IMR-90 (cell line): ENCODE data around the gene SNTN. TPM values are rescaled to one million over a fixed set of nuclear protein-coding genes. Genes with fewer than 3 reads are reported as not detected.

Experiments used
- ATAC-seq: fragments of 200-7000 bp; cut with Tn5 transposase; 2 replicates; pipeline ENCODE4 v1.9.1; 2020; ENCODE audit warnings: low read depth, mild to moderate bottlenecking, moderate library complexity
- BruUV-seq: library from RNA; stranded (reverse); fragments of 400-500 nt; replicated peaks from 2 replicates; lab custom pipeline; 2021; lab: Mats Ljungman, UMichigan
- CTCF ChIA-PET: fragments of 300-600 bp; formaldehyde crosslinking; extraction: SDS; loops from one replicate; lab custom pipeline; 2021; ENCODE audit warnings: antibody characterized with exemption; lab: Yijun Ruan, JAX
- POLR2A ChIA-PET: fragments of 300-600 bp; sonication (Branson Sonifier 250); formaldehyde crosslinking; loops from one replicate; lab custom pipeline; 2022; ENCODE audit warnings: antibody characterized with exemption; ENCODE audit not compliant: unreplicated experiment; lab: Charles Lee
- DNase-seq: peaks from one replicate; pipeline ENCODE4 v3.0.0; 2013
- H2AFZ ChIP-seq: replicated peaks from 2 replicates; pipeline ENCODE3; 2013; ENCODE audit warnings: low read length, mild to moderate bottlenecking; ENCODE audit not compliant: poor library complexity
- H2AK5ac ChIP-seq: 2 replicates; pipeline ENCODE4 v1.6.1; 2013; ENCODE audit warnings: low read depth, low read length, inconsistent platforms
- H2AK9ac ChIP-seq: replicated peaks from 2 replicates; pipeline ENCODE3; 2013; ENCODE audit warnings: mild to moderate bottlenecking, low read depth, low read length, moderate library complexity; ENCODE audit not compliant: poor library complexity
- H2BK120ac ChIP-seq: 2 replicates; pipeline ENCODE4 v1.6.1; 2013; ENCODE audit warnings: low read depth, low read length, inconsistent platforms
- H2BK15ac ChIP-seq: 3 replicates; pipeline ENCODE4 v1.6.1; 2013; ENCODE audit warnings: low read depth, low read length, inconsistent platforms
- H2BK20ac ChIP-seq: 2 replicates; pipeline ENCODE4 v1.6.1; 2013; ENCODE audit warnings: low read depth, mild to moderate bottlenecking, inconsistent platforms, low read length, moderate library complexity
- H2BK5ac ChIP-seq: 2 replicates; pipeline ENCODE4 v1.6.1; 2013; ENCODE audit warnings: mild to moderate bottlenecking, low read depth, low read length, inconsistent platforms; ENCODE audit not compliant: poor library complexity, severe bottlenecking
- H3K14ac ChIP-seq: replicated peaks from 2 replicates; pipeline ENCODE4 v1.6.1; 2013; ENCODE audit warnings: low read depth, low read length, inconsistent platforms
- H3K18ac ChIP-seq: 2 replicates; pipeline ENCODE4 v1.6.1; 2013; ENCODE audit warnings: low read depth, low read length, control low read depth
- H3K23ac ChIP-seq: 2 replicates; pipeline ENCODE4 v1.6.1; 2013; ENCODE audit warnings: low read depth, low read length, inconsistent platforms
- H3K27ac ChIP-seq: 2 replicates; pipeline ENCODE4 v1.5.1; 2013; ENCODE audit warnings: mild to moderate bottlenecking, control low read depth, low read length; ENCODE audit not compliant: insufficient read depth
- H3K27me3 ChIP-seq: 2 replicates; pipeline ENCODE4 v1.6.1; 2013; ENCODE audit warnings: low read length; ENCODE audit not compliant: control insufficient read depth, insufficient read depth
- H3K36me3 ChIP-seq: 2 replicates; pipeline ENCODE4 v1.6.1; 2013; ENCODE audit warnings: low read length, mixed read lengths; ENCODE audit not compliant: control insufficient read depth, insufficient read depth
- H3K4ac ChIP-seq: 2 replicates; pipeline ENCODE4 v1.6.1; 2013; ENCODE audit warnings: low read depth, low read length, inconsistent platforms
- H3K4me1 ChIP-seq: 2 replicates; pipeline ENCODE4 v1.6.1; 2013; ENCODE audit warnings: low read length, mixed read lengths; ENCODE audit not compliant: control insufficient read depth, insufficient read depth
- H3K4me2 ChIP-seq: 2 replicates; pipeline ENCODE4 v1.6.1; 2013; ENCODE audit warnings: low read depth, mild to moderate bottlenecking, control low read depth, low read length, moderate library complexity
- H3K4me3 ChIP-seq: 2 replicates; pipeline ENCODE4 v1.5.1; 2013; ENCODE audit warnings: low read depth, mild to moderate bottlenecking, control low read depth, low read length, moderate library complexity; ENCODE audit not compliant: insufficient read depth
- H3K56ac ChIP-seq: 2 replicates; pipeline ENCODE4 v1.6.1; 2013; ENCODE audit warnings: low read length, inconsistent platforms; ENCODE audit not compliant: insufficient read depth; ENCODE audit errors: extremely low read depth
- H3K79me1 ChIP-seq, 2 experiments: 2 replicates each; pipeline ENCODE4 v1.6.1; 2013; ENCODE audit warnings: low read length in 2 of 2, inconsistent platforms in 1 of 2, low read depth in 1 of 2
- H3K9ac ChIP-seq: 2 replicates; pipeline ENCODE4 v1.6.1; 2013; ENCODE audit warnings: low read depth, low read length, control low read depth
- H3K9me1 ChIP-seq: 2 replicates; pipeline ENCODE4 v1.6.1; 2013; ENCODE audit warnings: low read length, inconsistent platforms; ENCODE audit not compliant: insufficient read depth
- H3K9me3 ChIP-seq: 2 replicates; pipeline ENCODE4 v1.6.1; 2013; ENCODE audit warnings: low read length; ENCODE audit not compliant: control insufficient read depth, insufficient read depth
- H4K20me1 ChIP-seq: 2 replicates; pipeline ENCODE4 v1.6.1; 2013; ENCODE audit warnings: low read length, inconsistent platforms; ENCODE audit not compliant: insufficient read depth
- H4K5ac ChIP-seq: 2 replicates; pipeline ENCODE4 v1.6.1; 2013; ENCODE audit warnings: mild to moderate bottlenecking, low read depth, low read length, control low read depth
- H4K8ac ChIP-seq, 2 experiments: 2 replicates each; pipeline ENCODE4 v1.6.1; 2013; ENCODE audit warnings: low read depth in 2 of 2, low read length in 2 of 2, control low read depth in 1 of 2, inconsistent platforms in 1 of 2
- H4K91ac ChIP-seq: 2 replicates; pipeline ENCODE4 v1.6.1; 2013; ENCODE audit warnings: low read depth, low read length, inconsistent platforms; ENCODE audit not compliant: insufficient read depth
- MXI1 ChIP-seq: IDR thresholded peaks from 2 replicates; pipeline ENCODE4 v1.6.1; 2012; ENCODE audit warnings: low read depth, mild to moderate bottlenecking, low read length, moderate library complexity, borderline replicate concordance
- POLR2A ChIP-seq: IDR thresholded peaks from 2 replicates; pipeline ENCODE4 v1.6.1; 2012; ENCODE audit warnings: mild to moderate bottlenecking, low read depth, low read length
- RCOR1 ChIP-seq: IDR thresholded peaks from 2 replicates; pipeline ENCODE4 v1.6.1; 2012; ENCODE audit warnings: mild to moderate bottlenecking, low read length, improper control_type of control experiment; ENCODE audit not compliant: insufficient replicate concordance
- SMC3 ChIP-seq: fragments of 150-350 bp; IDR thresholded peaks from 2 replicates; pipeline ENCODE4 v1.6.1; 2016; ENCODE audit warnings: low read depth, mild to moderate bottlenecking, antibody characterized with exemption, low read length, moderate library complexity
- WGBS, 2 experiments: methylation state at CpG; one replicate each; pipeline versions ENCODE4 v1.1.5 to v1.1.7; 2013; ENCODE audit warnings: missing lambda C conversion rate in 2 of 2; ENCODE audit not compliant: insufficient read length in 1 of 2; ENCODE audit errors: extremely low coverage in 2 of 2; 5-methylcytosine and 5-hydroxymethylcytosine counted together
- dilution Hi-C: fragments of 300-500 bp; cut with HindIII; formaldehyde crosslinking; loops from one replicate; pipeline ENCODE4 v1.14.3; 2018; ENCODE audit warnings: low sequenced_read_pairs; ENCODE audit not compliant: unreplicated experiment
- in situ Hi-C: fragments of 300-500 bp; cut with MboI; formaldehyde crosslinking; loops from 3 replicates; pipeline ENCODE4 v1.14.3; 2019; ENCODE audit warnings: low sequenced_read_pairs, inconsistent platforms, mixed read lengths
- intact Hi-C: fragments of 100-400 bp; cut with micrococcal nuclease; formaldehyde crosslinking; loops from 2 replicates; pipeline ENCODE4 v1.10.0; 2022
- polyA plus RNA-seq, 3 experiments: library from polyadenylated mRNA; depleted of rRNA; stranded (reverse); fragments of >200 nt; gene quantifications; 2 replicates each; pipeline ENCODE4 v1.2.3, GENCODE V29; 2012; ENCODE audit warnings: low replicate concordance in 1 of 3
- total RNA-seq: library from RNA; depleted of rRNA; stranded (reverse); fragments of >200 nt; gene quantifications from 2 replicates; pipeline ENCODE4 v1.2.3, GENCODE V29; 2012
- TF ChIP-seq, protein P1 (sequence below): fragments of 150-350 bp; IDR thresholded peaks from 2 replicates; pipeline ENCODE4 v1.6.1; 2016; ENCODE audit warnings: low read depth, mild to moderate bottlenecking, low read length, moderate library complexity, borderline replicate concordance
- TF ChIP-seq, protein P2 (sequence below): fragments of 150-350 bp; IDR thresholded peaks from 2 replicates; pipeline ENCODE4 v1.6.1; 2017; ENCODE audit warnings: mild to moderate bottlenecking, antibody characterized with exemption, low read length, low read depth

The SNTN gene
- total and polyA plus RNA-seq, 2 of the 4 experiments (the other 2 are of a cell fraction): not detected

- no TSS peak for BruUV-seq
- Histone ChIP-seq H2BK120ac (no peak overlapping the region), H3K4ac (no peak overlapping the region), H3K23ac (no peak overlapping the region), H3K56ac (no peak overlapping the region), H3K14ac (no peak overlapping the region), H4K20me1 (no peaks in the 10 kb centered on the region), H3K9me3 (no peaks in the 10 kb centered on the region), H4K91ac (no peak overlapping the region), H4K5ac (no peak overlapping the region), H3K79me1 (no peaks in the 10 kb centered on the region), H3K4me2 (no peak overlapping the region), H3K4me3 (no peak overlapping the region), H3K18ac (no peak overlapping the region), H3K9ac (no peak overlapping the region), H2BK20ac (no peak overlapping the region), H2BK5ac (no peak overlapping the region), H3K36me3 (no peaks in the 10 kb centered on the region), H2BK15ac (no peak overlapping the region), H3K9me1 (no peaks in the 10 kb centered on the region), H3K27me3 (peaks cover under 1% of the 10 kb centered on the region; the same call in 1 of the 2 replicates), H2AK5ac (no peak overlapping the region), H3K4me1 (no peaks in the 10 kb centered on the region), H3K27ac (no peak overlapping the region), H2AK9ac (no peak overlapping the region), H2AFZ (no peak overlapping the region), H4K8ac (no peak overlapping the region)
- ChIA-PET CTCF (no interaction called here), POLR2A (no interaction called here)
- in situ Hi-C loops: no loop called here
- dilution Hi-C loops: no loop called here
- intact Hi-C loops: no loop called here
- DNase-seq (no peak), ATAC-seq (no peak)
- WGBS, 2 experiments: no CpG with 5 or more reads among the region's 2 CpGs
- TF ChIP-seq POLR2A (no peak), SMC3 (no peak), RCOR1 (no peak), MXI1 (no peak)
- TF ChIP-seq, protein P1, sequence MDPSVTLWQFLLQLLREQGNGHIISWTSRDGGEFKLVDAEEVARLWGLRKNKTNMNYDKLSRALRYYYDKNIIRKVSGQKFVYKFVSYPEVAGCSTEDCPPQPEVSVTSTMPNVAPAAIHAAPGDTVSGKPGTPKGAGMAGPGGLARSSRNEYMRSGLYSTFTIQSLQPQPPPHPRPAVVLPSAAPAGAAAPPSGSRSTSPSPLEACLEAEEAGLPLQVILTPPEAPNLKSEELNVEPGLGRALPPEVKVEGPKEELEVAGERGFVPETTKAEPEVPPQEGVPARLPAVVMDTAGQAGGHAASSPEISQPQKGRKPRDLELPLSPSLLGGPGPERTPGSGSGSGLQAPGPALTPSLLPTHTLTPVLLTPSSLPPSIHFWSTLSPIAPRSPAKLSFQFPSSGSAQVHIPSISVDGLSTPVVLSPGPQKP: no peak
- TF ChIP-seq, protein P2, sequence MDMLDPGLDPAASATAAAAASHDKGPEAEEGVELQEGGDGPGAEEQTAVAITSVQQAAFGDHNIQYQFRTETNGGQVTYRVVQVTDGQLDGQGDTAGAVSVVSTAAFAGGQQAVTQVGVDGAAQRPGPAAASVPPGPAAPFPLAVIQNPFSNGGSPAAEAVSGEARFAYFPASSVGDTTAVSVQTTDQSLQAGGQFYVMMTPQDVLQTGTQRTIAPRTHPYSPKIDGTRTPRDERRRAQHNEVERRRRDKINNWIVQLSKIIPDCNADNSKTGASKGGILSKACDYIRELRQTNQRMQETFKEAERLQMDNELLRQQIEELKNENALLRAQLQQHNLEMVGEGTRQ: no peak
Measured at GRCh38 chr3:63639806-63640205, 12.7 kb upstream of the SNTN start.
